AG10803 (cell line): ENCODE results near the gene PLA2R1.
A peak's percentile ranks its signal among the peaks of the same experiment; 100 is the strongest.

Source experiments
- DNase-seq: peaks from one replicate; pipeline ENCODE4 v3.0.0; 2010; ENCODE audit warnings: low read depth
- H3K4me3 ChIP-seq: 2 replicates; pipeline ENCODE4 v1.5.1; 2011; ENCODE audit warnings: mild to moderate bottlenecking, low read length, control low read depth
- TF ChIP-seq, protein P1 (sequence below): conservative IDR thresholded peaks from 2 replicates; pipeline ENCODE4 v1.5.1; 2011; ENCODE audit warnings: mild to moderate bottlenecking, low read length, control low read depth, inconsistent platforms

PLA2R1 gene

GRCh38 chr2:160097326-160097725 lies 34.9 kb upstream of the PLA2R1 start:
- TF ChIP-seq, protein P1, sequence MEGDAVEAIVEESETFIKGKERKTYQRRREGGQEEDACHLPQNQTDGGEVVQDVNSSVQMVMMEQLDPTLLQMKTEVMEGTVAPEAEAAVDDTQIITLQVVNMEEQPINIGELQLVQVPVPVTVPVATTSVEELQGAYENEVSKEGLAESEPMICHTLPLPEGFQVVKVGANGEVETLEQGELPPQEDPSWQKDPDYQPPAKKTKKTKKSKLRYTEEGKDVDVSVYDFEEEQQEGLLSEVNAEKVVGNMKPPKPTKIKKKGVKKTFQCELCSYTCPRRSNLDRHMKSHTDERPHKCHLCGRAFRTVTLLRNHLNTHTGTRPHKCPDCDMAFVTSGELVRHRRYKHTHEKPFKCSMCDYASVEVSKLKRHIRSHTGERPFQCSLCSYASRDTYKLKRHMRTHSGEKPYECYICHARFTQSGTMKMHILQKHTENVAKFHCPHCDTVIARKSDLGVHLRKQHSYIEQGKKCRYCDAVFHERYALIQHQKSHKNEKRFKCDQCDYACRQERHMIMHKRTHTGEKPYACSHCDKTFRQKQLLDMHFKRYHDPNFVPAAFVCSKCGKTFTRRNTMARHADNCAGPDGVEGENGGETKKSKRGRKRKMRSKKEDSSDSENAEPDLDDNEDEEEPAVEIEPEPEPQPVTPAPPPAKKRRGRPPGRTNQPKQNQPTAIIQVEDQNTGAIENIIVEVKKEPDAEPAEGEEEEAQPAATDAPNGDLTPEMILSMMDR, result no peak
- no peak for DNase-seq
- no peak overlapping the region for H3K4me3 ChIP-seq

- DNase-seq, result no peak
- TF ChIP-seq, protein P1, result no peak
- no peak overlapping the region for H3K4me3 ChIP-seq
Observed at GRCh38 chr2:160096409-160096808, 34.0 kb upstream of the PLA2R1 start.

DNA sequence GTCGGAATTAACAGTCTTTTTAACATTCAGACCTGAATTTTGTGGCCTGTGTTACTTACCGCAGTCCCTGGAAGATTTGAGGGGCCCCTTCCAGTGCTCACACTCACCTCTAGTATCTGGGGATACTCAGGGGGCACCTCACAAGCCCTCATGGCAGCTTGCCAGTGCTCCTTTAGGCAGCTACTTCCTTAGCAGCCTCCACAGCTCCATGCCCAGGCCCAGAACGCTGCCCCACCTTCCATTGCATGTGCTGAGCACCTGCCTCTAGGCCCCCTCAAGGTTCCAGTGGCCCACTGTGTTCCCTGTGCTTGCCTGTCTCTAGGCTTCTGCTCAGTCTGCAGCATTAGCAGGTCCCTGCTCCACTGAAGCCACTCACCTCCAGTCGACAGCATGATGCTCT lies 30.0 kb upstream of the PLA2R1 start:
- no peak overlapping the region for H3K4me3 ChIP-seq
- TF ChIP-seq, protein P1, result no peak
- DNase-seq, result no peak

DNA sequence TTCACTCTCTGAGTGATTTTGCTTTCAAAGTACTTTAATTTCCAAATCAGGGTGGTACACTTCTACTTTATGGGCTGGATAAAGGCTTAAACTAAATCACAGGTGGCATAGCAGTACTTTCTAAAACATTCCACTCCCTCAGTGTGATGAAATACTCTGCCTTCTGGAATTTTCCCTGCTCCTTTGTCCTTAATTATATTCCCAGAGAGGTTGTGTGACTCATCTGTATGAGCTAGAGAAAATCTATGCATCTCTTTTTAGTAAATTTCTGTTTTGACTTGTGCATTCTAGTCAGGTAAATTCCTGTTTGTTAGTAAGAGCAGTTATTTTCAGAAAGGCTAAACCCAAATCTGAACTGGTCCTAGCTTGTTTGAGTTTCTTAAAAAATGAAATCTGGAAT lies 29.0 kb upstream of the PLA2R1 start:
- TF ChIP-seq, protein P1, result no peak
- no peak overlapping the region for H3K4me3 ChIP-seq
- DNase-seq, result peak; percentile 61

DNA sequence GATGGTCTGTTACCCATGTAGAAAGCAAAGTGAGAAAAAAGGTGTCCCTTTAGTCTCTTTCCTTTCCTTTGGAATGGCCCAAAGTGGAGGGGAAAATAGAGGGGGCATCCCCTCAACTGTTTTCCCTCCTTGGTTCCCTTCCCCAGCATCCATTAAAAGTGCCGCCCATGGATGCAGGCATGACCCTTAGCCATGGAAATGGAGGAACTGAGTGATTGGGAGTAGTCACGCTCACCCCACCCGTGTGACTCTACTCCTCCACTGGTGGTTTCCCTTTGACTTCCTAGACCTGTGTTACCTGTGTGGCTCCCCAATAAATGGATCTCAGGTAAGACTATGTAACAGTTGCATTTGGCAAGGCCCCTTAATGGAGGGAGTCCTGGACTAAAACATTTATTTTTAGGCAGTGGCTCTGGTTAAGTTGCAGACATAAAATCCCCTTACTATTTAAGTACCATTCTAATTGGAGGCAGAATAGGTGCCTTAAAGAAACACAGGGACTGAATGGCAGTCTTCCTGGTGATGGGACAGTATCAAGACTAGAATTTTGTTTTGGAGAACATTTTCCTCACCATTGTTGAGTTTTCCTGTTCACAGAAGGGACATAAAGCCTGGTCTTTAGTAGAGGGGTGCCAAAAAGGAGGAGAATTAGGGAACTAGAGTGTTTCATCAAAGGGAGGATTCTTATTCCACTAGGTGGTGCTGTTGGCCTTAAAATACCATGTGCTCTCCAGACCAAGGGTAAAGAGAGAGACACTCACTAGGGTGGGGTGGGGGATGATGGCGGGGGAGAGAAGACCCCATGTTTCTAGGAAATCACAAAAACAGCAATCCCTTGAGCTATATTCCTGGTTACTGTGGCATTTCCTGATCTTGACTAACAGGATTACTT lies 25.7 kb upstream of the PLA2R1 start:
- H3K4me3 ChIP-seq, result no peak overlapping the region
- peak; percentile 19 for DNase-seq
- TF ChIP-seq, protein P1, result peak; percentile 40

GRCh38 chr2:160085662-160086061 lies 23.2 kb upstream of the PLA2R1 start:
- TF ChIP-seq, protein P1, result 0 out of 2 replicates have a peak, but pooled peaks have one; percentile 2
- H3K4me3 ChIP-seq, result no peak overlapping the region
- no peak for DNase-seq
